HepG2 (cell line): Measurements from ENCODE around the gene NGEF. TPM values are rescaled to one million over a fixed set of nuclear protein-coding genes. Genes with fewer than 3 reads are reported as not detected.

Source experiments
- ATAC-seq: fragments of 200-7000 bp; cut with Tn5 transposase; 3 replicates; pipeline ENCODE4 v1.9.1; 2020; ENCODE audit warnings: mild to moderate bottlenecking, moderate library complexity
- BruUV-seq: library from RNA; stranded (reverse); fragments of 400-500 nt; replicated peaks from 2 replicates; lab custom pipeline; 2021; lab: Mats Ljungman, UMichigan
- CTCF ChIA-PET: fragments of 300-600 bp; formaldehyde crosslinking; extraction: SDS; loops from one replicate; lab custom pipeline; 2021; ENCODE audit warnings: low total read pairs, inconsistent platforms, low intra/inter-chr PET ratio; lab: Yijun Ruan, JAX
- POLR2A ChIA-PET: fragments of 350-600 bp; sonication (Branson Sonifier 250); formaldehyde crosslinking; loops from one replicate; lab custom pipeline; 2020; ENCODE audit warnings: antibody characterized with exemption, inconsistent platforms; lab: Yijun Ruan, JAX
- DNase-seq: peaks from one replicate; pipeline ENCODE4 v3.0.0-alpha.2; 2015; ENCODE audit warnings: low spot score
- FAIRE-seq: peaks from 3 replicates; lab custom pipeline; 2011; peaks lifted over from hg19 to GRCh38; lab: Jason Lieb, UNC
- H2AFZ ChIP-seq: one replicate; pipeline ENCODE4 v1.6.1; 2011; ENCODE audit warnings: low read length, inconsistent platforms
- H3K27ac ChIP-seq: fragments of 300-600 bp; 3 replicates; pipeline ENCODE4 v1.8.0; 2011; ENCODE audit warnings: mixed run types, mild to moderate bottlenecking, mixed read lengths, low read length, inconsistent platforms; ENCODE audit not compliant: insufficient read depth; ENCODE audit errors: extremely low read length
- H3K27me3 ChIP-seq, 2 experiments: fragments of 200-600 bp in 1 of 2; 2 replicates in 1 of 2; 3 replicates in 1 of 2; pipeline versions ENCODE4 v1.6.0 to v1.8.0; 2011; ENCODE audit warnings: low read length in 2 of 2, mild to moderate bottlenecking in 2 of 2, moderate library complexity in 2 of 2, inconsistent platforms in 1 of 2; ENCODE audit not compliant: insufficient read depth in 2 of 2, control insufficient read depth in 1 of 2
- H3K36me3 ChIP-seq, 2 experiments: fragments of 200-600 bp in 1 of 2; replicated peaks in 1 of 2; 2 replicates in 1 of 2; 3 replicates in 1 of 2; pipeline versions ENCODE4 v1.5.1 to v1.8.0; 2011; ENCODE audit warnings: low read length in 2 of 2, inconsistent platforms in 1 of 2; ENCODE audit not compliant: insufficient read depth in 2 of 2, control insufficient read depth in 1 of 2
- H3K4me1 ChIP-seq: 2 replicates; pipeline ENCODE4 v1.5.1; 2012; ENCODE audit warnings: low read length, inconsistent platforms; ENCODE audit not compliant: insufficient read depth
- H3K4me2 ChIP-seq: 2 replicates; pipeline ENCODE4 v1.6.0; 2011; ENCODE audit warnings: low read depth, low read length, inconsistent platforms
- H3K4me3 ChIP-seq, 3 experiments: fragments of 200-600 bp in 1 of 3; sonication (generic), shearing (Covaris generic) in 1 of 3; replicated peaks in 1 of 3; 2 replicates each; pipeline ENCODE4 v1.5.1; 2011 to 2016; ENCODE audit warnings: low read length in 3 of 3, inconsistent platforms in 2 of 3, low read depth in 2 of 3, mild to moderate bottlenecking in 2 of 3, control low read depth in 1 of 3, mixed read lengths in 1 of 3; ENCODE audit not compliant: insufficient read depth in 1 of 3
- H3K79me2 ChIP-seq: one replicate; pipeline ENCODE4 v1.6.1; 2011; ENCODE audit warnings: low read length, inconsistent platforms; ENCODE audit not compliant: insufficient read depth
- H3K9ac ChIP-seq: 2 replicates; pipeline ENCODE4 v1.6.0; 2011; ENCODE audit warnings: mild to moderate bottlenecking, low read depth, low read length, inconsistent platforms; ENCODE audit not compliant: insufficient read depth
- H3K9me3 ChIP-seq: 2 replicates; pipeline ENCODE4 v1.5.1; 2012; ENCODE audit warnings: mild to moderate bottlenecking, low read length
- H4K20me1 ChIP-seq: 2 replicates; pipeline ENCODE4 v1.6.0; 2011; ENCODE audit warnings: inconsistent platforms, mild to moderate bottlenecking, low read length, moderate library complexity; ENCODE audit not compliant: insufficient read depth
- BRCA1 ChIP-seq: sonication (generic); formaldehyde crosslinking; IDR thresholded peaks from 2 replicates; pipeline ENCODE4 v1.4.0; 2020; ENCODE audit warnings: missing genetic modification reagents
- CCAR2 ChIP-seq: fragments of 200-400 bp; formaldehyde crosslinking; optimal IDR thresholded peaks from 2 replicates; pipeline ENCODE3; 2018; ENCODE audit warnings: low read depth, mild to moderate bottlenecking, low read length, moderate library complexity
- FOXK1 ChIP-seq: sonication (generic); formaldehyde crosslinking; IDR thresholded peaks from 2 replicates; pipeline ENCODE4 v1.4.0; 2020; ENCODE audit warnings: low read depth, missing genetic modification reagents, borderline replicate concordance
- GATAD1 ChIP-seq: IDR thresholded peaks from 2 replicates; pipeline ENCODE4 v1.6.1; 2016; ENCODE audit warnings: missing genetic modification reagents, missing compliant biosample characterization
- KDM4B ChIP-seq: sonication (generic); formaldehyde crosslinking; IDR thresholded peaks from 2 replicates; pipeline ENCODE4 v1.4.0; 2020; ENCODE audit warnings: missing genetic modification reagents
- MXD3 ChIP-seq: IDR thresholded peaks from 2 replicates; pipeline ENCODE4 v1.6.1; 2016; ENCODE audit warnings: mild to moderate bottlenecking, missing biosample characterization, missing genetic modification reagents
- NCOA1 ChIP-seq: sonication (generic); formaldehyde crosslinking; IDR thresholded peaks from 2 replicates; pipeline ENCODE4 v1.9.0; 2021; ENCODE audit warnings: missing genetic modification reagents
- NFKB2 ChIP-seq: sonication (generic); formaldehyde crosslinking; IDR thresholded peaks from 2 replicates; pipeline ENCODE4 v1.4.0; 2020; ENCODE audit warnings: missing genetic modification reagents, borderline replicate concordance
- PRMT3 ChIP-seq: sonication (generic); formaldehyde crosslinking; IDR thresholded peaks from 2 replicates; pipeline ENCODE4 v1.8.1; 2022; ENCODE audit warnings: low read depth, mild to moderate bottlenecking, moderate library complexity, missing genetic modification reagents, borderline replicate concordance
- SMAD3 ChIP-seq: sonication (generic); formaldehyde crosslinking; IDR thresholded peaks from 2 replicates; pipeline ENCODE4 v1.4.0; 2020; ENCODE audit warnings: missing genetic modification reagents
- TERF1 ChIP-seq: sonication (generic); formaldehyde crosslinking; IDR thresholded peaks from 2 replicates; pipeline ENCODE4 v1.8.0; 2022; ENCODE audit warnings: mild to moderate bottlenecking, missing genetic modification reagents, moderate library complexity
- TGIF2 ChIP-seq: IDR thresholded peaks from 2 replicates; pipeline ENCODE4 v1.6.1; 2016; ENCODE audit warnings: control low read depth, missing compliant biosample characterization
- ZFP36L1 ChIP-seq: sonication (generic); formaldehyde crosslinking; IDR thresholded peaks from 2 replicates; pipeline ENCODE4 v1.8.0; 2022; ENCODE audit warnings: mild to moderate bottlenecking, missing genetic modification reagents, moderate library complexity
- ZFP91 ChIP-seq: sonication (generic); formaldehyde crosslinking; IDR thresholded peaks from 2 replicates; pipeline ENCODE4 v1.9.0; 2022; ENCODE audit warnings: missing genetic modification reagents, mild to moderate bottlenecking, borderline replicate concordance
- ZMYM2 ChIP-seq: sonication (generic); formaldehyde crosslinking; IDR thresholded peaks from 2 replicates; pipeline ENCODE4 v1.8.0; 2022; ENCODE audit warnings: mild to moderate bottlenecking, missing genetic modification reagents
- ZNF274 ChIP-seq: sonication (generic); formaldehyde crosslinking; IDR thresholded peaks from 2 replicates; pipeline ENCODE4 v1.5.1; 2020; ENCODE audit warnings: mild to moderate bottlenecking, missing genetic modification reagents
- ZNF337 ChIP-seq: sonication (generic); formaldehyde crosslinking; IDR thresholded peaks from 2 replicates; pipeline ENCODE4 v1.5.1; 2020; ENCODE audit warnings: missing genetic modification reagents, low read depth, mild to moderate bottlenecking, borderline replicate concordance
- WGBS: methylation state at CpG from one replicate; pipeline ENCODE4 v1.1.6; 2017; ENCODE audit warnings: low lambda C conversion rate; 5-methylcytosine and 5-hydroxymethylcytosine counted together
- in situ Hi-C: cut with HindIII; loops from 2 replicates; pipeline ENCODE4 v1.10.0; 2017; ENCODE audit warnings: low pct_unique_long_range_greater_than_20kb; ENCODE audit not compliant: extremely low pct_ligation_motif_present
- intact Hi-C: fragments of 100-400 bp; cut with micrococcal nuclease; formaldehyde crosslinking; loops from one replicate; pipeline ENCODE4 v1.10.0; 2022; ENCODE audit not compliant: unreplicated experiment
- polyA plus RNA-seq, 8 experiments: library from polyadenylated mRNA; depleted of rRNA in 3 of 8; stranded (reverse) in 7 of 8; unstranded in 1 of 8; fragments of >200 nt; fragmentation: Illumina TruSeq in 4 of 8; extraction: Trizol in 4 of 8; gene quantifications; 2 replicates each; pipeline versions ENCODE4 v1.2.1 to v1.2.3, GENCODE V29; 2011 to 2016; ENCODE audit warnings: low read depth in 4 of 8, missing spikeins in 1 of 8, mixed read lengths in 1 of 8; ENCODE audit not compliant: insufficient read depth in 1 of 8
- total RNA-seq, 5 experiments: library from RNA; depleted of rRNA; stranded (reverse); fragments of >200 nt; fragmentation: Illumina TruSeq; extraction: Trizol; gene quantifications; 2 replicates each; pipeline ENCODE4 v1.2.3, GENCODE V29; 2016; ENCODE audit warnings: low read depth in 1 of 5
- TF ChIP-seq, protein P1 (sequence below): sonication (generic); formaldehyde crosslinking; IDR thresholded peaks from 2 replicates; pipeline ENCODE4 v1.4.0; 2020; ENCODE audit warnings: mild to moderate bottlenecking, low read depth, missing genetic modification reagents
- TF ChIP-seq, protein P2 (sequence below): sonication (generic); formaldehyde crosslinking; IDR thresholded peaks from 2 replicates; pipeline ENCODE4 v1.5.0; 2020; ENCODE audit warnings: mild to moderate bottlenecking, low read depth, missing genetic modification reagents, borderline replicate concordance

Gene NGEF
- total and polyA plus RNA-seq, 2 of the 13 experiments (the other 11 are each of a cell fraction or from before 2014, with no cell fraction given): 14.4 to 36.9 TPM

DNA sequence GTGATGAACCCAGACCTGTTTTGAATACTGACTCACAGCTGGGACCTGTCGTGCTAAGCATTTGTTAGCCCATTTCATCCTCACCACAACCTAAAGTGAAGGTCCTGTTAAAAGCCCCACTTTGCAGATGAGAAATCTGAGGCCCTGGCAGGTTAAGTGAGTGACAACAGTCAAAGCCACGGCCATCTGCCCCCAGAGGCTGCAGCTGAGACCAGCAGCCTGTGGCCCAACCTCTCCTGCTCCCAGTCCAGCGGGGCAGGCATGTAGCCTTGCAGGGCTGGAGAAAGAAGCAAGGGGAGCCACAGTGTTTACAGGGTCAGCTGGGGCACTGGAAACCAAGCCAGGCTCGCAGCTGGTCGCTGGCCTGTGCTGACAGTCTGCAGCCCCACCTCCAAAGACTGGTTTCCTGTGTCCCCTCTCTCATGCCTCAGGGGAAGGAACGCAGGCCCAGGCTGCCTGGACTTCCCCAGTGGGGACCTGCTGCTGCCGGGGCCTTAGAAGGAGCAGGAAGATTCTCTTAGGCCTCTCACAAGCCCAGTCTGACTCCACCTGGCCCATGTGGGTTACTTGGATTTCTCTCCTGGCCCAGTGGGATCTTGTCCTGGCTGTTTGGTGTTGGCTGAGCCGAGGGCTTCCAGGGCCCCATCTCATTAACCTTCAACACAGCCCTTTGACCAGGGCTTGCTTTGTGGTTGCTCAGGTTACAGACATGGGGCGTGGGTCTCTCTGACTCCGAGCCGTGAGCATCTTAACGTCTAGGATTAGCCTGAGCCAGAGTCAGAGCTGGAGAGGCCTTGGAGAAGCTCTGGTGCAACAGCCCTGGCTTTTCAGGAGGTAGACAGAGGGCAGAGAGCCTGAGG is 48.8 kb upstream of the NGEF start:
- FAIRE-seq (peak; percentile 91), ATAC-seq (peak; percentile 76), DNase-seq (peak; percentile 88)
- H3K4me3 ChIP-seq: peak overlapping the region; percentile 66 to 87 (median 80)
- no peaks in the 10 kb centered on the region; a peak in 1 of 5 replicates for H3K27me3 ChIP-seq
- peak overlapping the region; percentile 72 for H3K9ac ChIP-seq
- H3K27ac ChIP-seq: peak overlapping the region; percentile 82
- H2AFZ ChIP-seq: no peak overlapping the region
- no peaks in the 10 kb centered on the region for H3K79me2 ChIP-seq
- in situ Hi-C loops (no loop called here), intact Hi-C loops (loop anchor here (2.0 to 5.0 kb wide), 3 partner anchors 49 to 205 kb away; partner anchors contain the start of gene NGEF)
- BruUV-seq: no TSS peak
- H3K9me3 ChIP-seq: no peaks in the 10 kb centered on the region
- WGBS: 0% methylated on average over 10 of the region's 12 CpGs
- H3K4me2 ChIP-seq: peak overlapping the region; percentile 97
- ChIA-PET POLR2A (interaction anchor here (0.6 to 4.0 kb wide), 8 partner anchors 24 to 206 kb away, joined by 3 to 40 read pairs (median 7); partner anchors contain the start of genes ATG16L1 and NGEF), CTCF (no interaction called here)
- H4K20me1 ChIP-seq: 0 out of 2 replicates have a peak, but pooled peaks cover 3% of the 10 kb centered on the region
- peaks cover 78% of the 10 kb centered on the region for H3K4me1 ChIP-seq
- H3K36me3 ChIP-seq: no peaks in the 10 kb centered on the region
- TF ChIP-seq KDM4B (peak; percentile 82; the same call in 1 of the 2 replicates), TERF1 (CRISPR knock-in tag) (no peak), SMAD3 (CRISPR knock-in tag) (peak; percentile 65; the same call in 1 of the 2 replicates), CCAR2 (no peak), NFKB2 (CRISPR knock-in tag) (no peak; the same call in 1 of the 2 replicates), ZFP91 (CRISPR knock-in tag) (peak; percentile 87; the same call in 1 of the 2 replicates), TGIF2 (peak; percentile 70), ZMYM2 (CRISPR knock-in tag) (peak; percentile 99), PRMT3 (CRISPR knock-in tag) (no peak), ZNF337 (CRISPR knock-in tag) (peak; percentile 92; the same call in 1 of the 2 replicates), NCOA1 (CRISPR knock-in tag) (no peak), ZFP36L1 (CRISPR knock-in tag) (peak; percentile 86; the same call in 1 of the 2 replicates), FOXK1 (CRISPR knock-in tag) (peak; percentile 90), GATAD1 (CRISPR knock-in tag) (peak; percentile 68), ZNF274 (peak; percentile 80), BRCA1 (CRISPR knock-in tag) (peak; percentile 65), MXD3 (CRISPR knock-in tag) (peak; percentile 10; the same call in 1 of the 2 replicates)
- TF ChIP-seq, protein P1, sequence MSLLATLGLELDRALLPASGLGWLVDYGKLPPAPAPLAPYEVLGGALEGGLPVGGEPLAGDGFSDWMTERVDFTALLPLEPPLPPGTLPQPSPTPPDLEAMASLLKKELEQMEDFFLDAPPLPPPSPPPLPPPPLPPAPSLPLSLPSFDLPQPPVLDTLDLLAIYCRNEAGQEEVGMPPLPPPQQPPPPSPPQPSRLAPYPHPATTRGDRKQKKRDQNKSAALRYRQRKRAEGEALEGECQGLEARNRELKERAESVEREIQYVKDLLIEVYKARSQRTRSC (CRISPR knock-in tag): 0 out of 2 replicates have a peak, but pooled peaks have one; percentile 75
- TF ChIP-seq, protein P2, sequence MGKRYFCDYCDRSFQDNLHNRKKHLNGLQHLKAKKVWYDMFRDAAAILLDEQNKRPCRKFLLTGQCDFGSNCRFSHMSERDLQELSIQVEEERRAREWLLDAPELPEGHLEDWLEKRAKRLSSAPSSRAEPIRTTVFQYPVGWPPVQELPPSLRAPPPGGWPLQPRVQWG (CRISPR knock-in tag): no peak
